Activated T-cell treated with anti-CD3 and anti-CD28 coated beads, Interleukin-2, amount 50 U/mL, for 4 hours (primary cell): ENCODE data around the gene TRAK1. TPM values are rescaled to one million over a fixed set of nuclear protein-coding genes. Genes with fewer than 3 reads are reported as not detected.

ENCODE experiments used
- ATAC-seq, 2 donors: fragments of 200-7000 bp; cut with Tn5 transposase; one replicate each; pipeline ENCODE4 v1.10.0; 2021
- DNase-seq: peaks from one replicate; pipeline ENCODE4 v3.0.0-alpha.2; 2020
- H3K27me3 Mint-ChIP-seq: one replicate; pipeline ENCODE4 v1.8.0; 2021; ENCODE audit warnings: low read depth, mixed read lengths
- H3K36me3 Mint-ChIP-seq: one replicate; pipeline ENCODE4 v1.8.0; 2022; ENCODE audit warnings: mixed read lengths; ENCODE audit not compliant: insufficient read depth
- H3K4me1 Mint-ChIP-seq: one replicate; pipeline ENCODE4 v1.8.0; 2021; ENCODE audit warnings: low read depth, mixed read lengths
- H3K4me3 Mint-ChIP-seq: one replicate; pipeline ENCODE4 v1.8.0; 2021; ENCODE audit warnings: mild to moderate bottlenecking, moderate library complexity, mixed read lengths
- H3K9me3 Mint-ChIP-seq: one replicate; pipeline ENCODE4 v1.8.0; 2021; ENCODE audit warnings: mixed read lengths
- total RNA-seq, 3 donors: library from RNA; stranded (reverse); gene quantifications; one replicate each; pipeline ENCODE4 v1.2.1, GENCODE V29; 2021

The TRAK1 gene
- total RNA-seq, 3 donors from 2014 or later, result 17.2 to 22.3 (median 22.2) TPM

DNA sequence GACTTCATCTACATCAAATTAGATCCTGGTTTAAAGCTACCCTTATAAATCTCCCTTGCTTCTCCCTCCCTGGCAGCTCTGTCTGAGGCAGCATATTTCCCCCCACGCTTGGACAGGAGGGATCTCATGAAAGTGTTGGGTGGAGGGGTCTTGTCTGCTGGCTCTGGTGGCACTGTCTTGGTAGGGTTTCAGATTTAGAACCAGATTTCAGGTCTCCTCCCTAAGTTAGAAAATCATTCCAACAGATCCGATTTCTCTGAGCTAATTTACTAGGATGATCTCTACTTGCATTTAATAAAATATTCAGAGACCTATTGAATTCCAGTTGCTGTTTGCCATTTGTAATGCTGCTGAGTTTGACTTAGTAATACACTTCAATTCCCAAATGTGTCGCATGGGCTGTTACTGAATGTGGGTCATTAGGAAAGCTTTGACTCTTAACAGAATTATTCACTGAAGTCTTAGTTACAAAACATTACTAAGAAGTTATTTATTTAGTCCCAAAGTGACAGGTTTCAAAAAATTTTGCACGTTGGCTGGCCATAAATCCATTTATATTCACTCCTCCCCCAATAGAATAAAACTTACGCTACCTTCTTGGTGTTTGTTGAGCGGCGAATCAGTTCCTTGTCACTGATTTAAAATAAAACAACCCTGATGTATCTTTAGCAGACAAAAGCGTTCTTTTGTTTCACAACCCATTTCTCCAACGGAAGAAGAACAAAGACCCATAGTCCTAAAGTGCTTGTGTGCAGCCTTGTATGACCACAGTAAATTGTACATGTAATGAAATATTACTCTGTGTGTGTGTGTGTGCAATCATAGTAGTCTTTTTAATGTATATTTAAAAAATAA is 84.5 kb downstream of the TRAK1 start:
- peaks cover 5% of the 10 kb centered on the region for H3K36me3 Mint-ChIP-seq
- H3K4me3 Mint-ChIP-seq, result no peak overlapping the region
- H3K4me1 Mint-ChIP-seq, result peaks cover 34% of the 10 kb centered on the region
- DNase-seq (no peak), ATAC-seq (no peak)
- no peaks in the 10 kb centered on the region for H3K27me3 Mint-ChIP-seq
- H3K9me3 Mint-ChIP-seq, result no peaks in the 10 kb centered on the region

DNA sequence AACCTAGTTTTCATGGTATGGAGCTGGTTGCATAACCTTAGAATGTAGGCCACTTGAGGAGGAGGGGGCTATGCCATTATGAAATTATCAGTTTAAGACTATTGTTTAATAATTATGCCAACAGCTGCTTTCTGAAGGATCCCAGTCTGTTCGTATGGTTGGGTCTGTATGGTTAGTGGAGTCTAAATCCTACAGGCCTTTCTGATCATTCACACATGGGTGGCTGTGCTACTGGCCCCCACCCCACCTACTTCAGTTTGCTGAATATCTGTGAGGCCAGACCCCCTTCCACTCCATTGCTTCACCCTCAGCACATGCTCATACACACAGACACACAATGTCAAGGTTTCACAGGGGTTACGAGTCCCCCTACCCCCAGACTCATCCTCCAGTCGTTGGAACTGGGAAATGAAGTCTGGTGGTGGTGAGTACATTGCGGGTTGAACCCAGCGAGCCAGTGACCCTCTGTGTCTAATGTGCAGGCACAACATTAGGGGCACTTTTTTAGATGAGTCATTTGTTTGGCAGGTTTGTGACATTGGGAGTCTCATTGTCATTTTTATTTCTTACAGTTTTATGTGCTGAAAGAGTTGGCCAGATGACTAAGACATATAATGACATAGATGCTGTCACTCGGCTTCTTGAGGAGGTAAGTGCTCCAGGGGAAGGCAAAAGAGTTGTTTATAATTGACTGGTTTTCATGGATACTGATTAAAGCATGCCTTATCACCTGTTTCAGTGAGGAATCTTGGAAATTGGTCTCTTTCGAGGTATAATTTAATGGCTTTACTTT is 85.3 kb downstream of the TRAK1 start:
- Mint-ChIP-seq H3K9me3 (no peaks in the 10 kb centered on the region), H3K36me3 (peaks cover 5% of the 10 kb centered on the region), H3K27me3 (no peaks in the 10 kb centered on the region), H3K4me1 (peaks cover 28% of the 10 kb centered on the region), H3K4me3 (no peak overlapping the region)
- no peak for ATAC-seq
- DNase-seq, result no peak

- Mint-ChIP-seq H3K4me1 (peaks cover 21% of the 10 kb centered on the region), H3K4me3 (no peak overlapping the region), H3K36me3 (peaks cover 5% of the 10 kb centered on the region), H3K9me3 (no peaks in the 10 kb centered on the region), H3K27me3 (no peaks in the 10 kb centered on the region)
- DNase-seq, result no peak
- no peak for ATAC-seq
These were observed 86.1 kb downstream of the TRAK1 start for GRCh38 chr3:42177068-42177800.

GRCh38 chr3:42177801-42178150 is 86.6 kb downstream of the TRAK1 start:
- ATAC-seq (no peak), DNase-seq (no peak)
- no peak overlapping the region for H3K4me3 Mint-ChIP-seq
- no peaks in the 10 kb centered on the region for H3K9me3 Mint-ChIP-seq
- H3K4me1 Mint-ChIP-seq, result peaks cover 16% of the 10 kb centered on the region
- H3K27me3 Mint-ChIP-seq, result no peaks in the 10 kb centered on the region
- peaks cover 5% of the 10 kb centered on the region for H3K36me3 Mint-ChIP-seq

DNA sequence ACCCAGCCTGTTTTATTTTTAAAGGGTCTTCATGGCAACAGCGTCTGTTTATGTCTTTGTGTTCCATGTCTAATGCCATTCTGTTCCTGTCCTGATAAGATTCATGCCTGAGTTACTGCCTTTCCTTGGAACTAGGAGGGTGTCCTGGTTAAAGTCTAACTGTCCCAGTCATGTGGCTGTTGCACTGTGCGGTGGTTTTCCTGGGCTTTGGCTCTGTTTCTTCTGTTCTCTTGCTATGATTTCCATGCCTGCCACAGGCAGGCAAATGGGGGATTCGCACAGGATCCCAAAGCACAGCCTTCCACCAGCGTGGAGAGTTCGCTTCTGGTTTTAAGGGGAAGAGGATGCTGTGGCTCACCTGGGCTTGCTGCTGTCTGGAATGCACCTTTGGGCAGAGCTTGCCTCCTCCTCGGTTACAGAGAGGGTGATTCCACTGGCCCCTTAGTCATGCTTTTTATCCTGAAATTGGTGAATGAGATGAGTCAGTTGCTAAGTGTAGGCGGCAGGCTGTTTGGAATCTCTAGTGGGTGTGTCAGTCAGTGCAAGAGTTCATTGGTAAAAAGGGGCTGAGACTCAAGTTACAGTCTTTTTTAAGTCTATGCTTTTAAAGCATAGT is 88.1 kb downstream of the TRAK1 start:
- Mint-ChIP-seq H3K4me3 (no peak overlapping the region), H3K9me3 (no peaks in the 10 kb centered on the region), H3K36me3 (peaks cover 5% of the 10 kb centered on the region), H3K4me1 (peaks cover 8% of the 10 kb centered on the region), H3K27me3 (no peaks in the 10 kb centered on the region)
- peak in 1 of 2 donors; percentile 46 for ATAC-seq
- no peak for DNase-seq

DNA sequence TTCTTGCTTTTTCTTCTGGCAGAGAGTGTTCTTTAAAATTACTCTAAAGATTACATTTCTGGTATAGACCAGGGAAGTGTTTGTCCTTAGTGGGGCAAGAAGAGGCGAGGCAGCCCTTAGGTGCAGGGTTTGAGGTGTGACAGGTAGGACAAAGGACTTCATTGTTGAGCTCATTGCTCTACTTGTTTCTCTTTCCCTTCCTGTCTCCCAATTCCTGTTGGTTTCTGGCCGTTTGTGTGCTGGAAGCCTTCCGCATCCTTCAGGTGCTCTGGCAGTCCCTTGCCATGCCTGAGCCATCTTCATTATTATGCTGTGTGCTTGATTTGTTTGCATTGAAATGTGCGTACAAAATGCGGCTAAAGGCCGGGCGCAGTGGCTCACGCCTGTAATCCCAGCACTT is 89.7 kb downstream of the TRAK1 start:
- ATAC-seq (no peak), DNase-seq (no peak)
- Mint-ChIP-seq H3K36me3 (peaks cover 9% of the 10 kb centered on the region), H3K4me1 (peaks cover 6% of the 10 kb centered on the region), H3K4me3 (no peak overlapping the region), H3K27me3 (no peaks in the 10 kb centered on the region), H3K9me3 (no peaks in the 10 kb centered on the region)

DNA sequence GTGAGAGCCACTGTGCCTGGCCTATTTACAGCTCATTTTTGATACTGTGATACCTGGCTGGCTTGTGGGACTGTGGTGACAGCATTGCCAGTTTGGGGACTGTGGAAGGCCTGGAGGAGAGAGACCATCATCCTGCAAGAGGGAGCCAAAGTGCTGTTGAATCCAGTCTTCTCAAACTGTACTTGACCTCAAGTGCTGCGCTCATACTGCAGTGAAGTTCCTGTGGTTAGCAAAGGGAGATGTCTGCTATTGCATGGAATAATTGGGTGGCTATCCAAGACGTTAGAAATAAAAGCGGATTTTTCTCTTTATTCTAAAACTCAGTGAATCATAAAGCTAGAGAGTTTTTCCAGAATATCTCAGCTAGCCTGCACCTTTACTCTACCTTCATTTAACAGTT is 91.4 kb downstream of the TRAK1 start:
- DNase-seq (no peak), ATAC-seq (no peak)
- Mint-ChIP-seq H3K4me1 (peaks cover 6% of the 10 kb centered on the region), H3K27me3 (no peaks in the 10 kb centered on the region), H3K4me3 (no peak overlapping the region), H3K36me3 (peaks cover 9% of the 10 kb centered on the region), H3K9me3 (no peaks in the 10 kb centered on the region)

DNA sequence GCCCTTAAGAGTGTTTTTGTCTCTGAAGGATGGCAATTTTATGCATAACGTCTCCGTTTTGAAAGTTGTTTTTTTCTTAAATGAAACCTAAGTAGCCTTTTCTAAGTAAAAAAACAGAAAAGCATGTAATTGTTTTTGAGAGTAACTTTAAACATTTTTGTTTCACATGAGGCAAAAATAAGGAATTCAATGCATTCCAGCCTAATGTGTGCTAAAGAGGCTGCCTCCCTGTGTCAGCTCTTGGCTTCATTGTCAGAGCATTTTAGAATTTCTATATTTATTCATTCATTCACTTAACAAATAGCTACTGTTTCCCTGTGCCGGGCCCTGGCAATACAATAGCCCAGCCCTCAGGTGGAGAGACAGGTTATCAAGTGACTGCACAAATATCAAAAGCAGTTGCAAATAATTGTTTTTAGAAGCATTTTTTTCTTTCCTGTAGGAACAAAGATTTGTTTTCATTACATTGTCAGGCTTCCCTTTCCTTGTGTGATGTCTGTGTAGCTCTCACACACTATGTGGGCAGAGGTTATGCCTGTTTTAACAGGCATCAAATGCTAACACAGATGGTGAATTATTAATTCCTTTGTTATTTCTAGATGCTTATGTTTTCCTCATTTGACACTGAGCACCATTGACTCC is 93.0 kb downstream of the TRAK1 start:
- no peaks in the 10 kb centered on the region for H3K9me3 Mint-ChIP-seq
- ATAC-seq (no peak), DNase-seq (no peak)
- H3K27me3 Mint-ChIP-seq, result no peaks in the 10 kb centered on the region
- peaks cover 5% of the 10 kb centered on the region for H3K4me1 Mint-ChIP-seq
- no peak overlapping the region for H3K4me3 Mint-ChIP-seq
- H3K36me3 Mint-ChIP-seq, result peaks cover 7% of the 10 kb centered on the region

GRCh38 chr3:42184651-42185443 is 93.7 kb downstream of the TRAK1 start:
- ATAC-seq (no peak), DNase-seq (no peak)
- Mint-ChIP-seq H3K36me3 (peaks cover 8% of the 10 kb centered on the region), H3K9me3 (no peaks in the 10 kb centered on the region), H3K27me3 (no peaks in the 10 kb centered on the region), H3K4me3 (no peak overlapping the region), H3K4me1 (no peaks in the 10 kb centered on the region)

DNA sequence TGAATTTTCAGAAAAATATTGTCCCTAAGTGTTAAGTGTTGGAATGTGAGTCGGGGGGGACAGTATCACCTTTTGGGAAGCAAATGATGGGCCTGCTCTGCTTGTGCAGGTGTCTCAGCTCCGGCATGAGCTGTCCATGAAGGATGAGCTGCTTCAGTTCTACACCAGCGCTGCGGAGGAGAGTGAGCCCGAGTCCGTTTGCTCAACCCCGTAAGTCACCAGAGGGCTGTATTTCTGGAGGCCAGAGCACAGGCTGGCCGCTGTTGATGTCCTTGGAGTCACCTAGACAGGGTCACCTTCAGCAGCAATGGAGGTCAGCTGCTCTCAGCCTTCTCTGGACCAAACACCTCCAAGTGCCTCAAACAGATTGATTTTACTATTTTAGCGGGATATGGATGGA is 96.8 kb downstream of the TRAK1 start:
- Mint-ChIP-seq H3K9me3 (no peaks in the 10 kb centered on the region), H3K36me3 (peaks cover 13% of the 10 kb centered on the region), H3K27me3 (no peaks in the 10 kb centered on the region), H3K4me3 (no peak overlapping the region), H3K4me1 (peaks cover 13% of the 10 kb centered on the region)
- ATAC-seq (no peak), DNase-seq (no peak)

DNA sequence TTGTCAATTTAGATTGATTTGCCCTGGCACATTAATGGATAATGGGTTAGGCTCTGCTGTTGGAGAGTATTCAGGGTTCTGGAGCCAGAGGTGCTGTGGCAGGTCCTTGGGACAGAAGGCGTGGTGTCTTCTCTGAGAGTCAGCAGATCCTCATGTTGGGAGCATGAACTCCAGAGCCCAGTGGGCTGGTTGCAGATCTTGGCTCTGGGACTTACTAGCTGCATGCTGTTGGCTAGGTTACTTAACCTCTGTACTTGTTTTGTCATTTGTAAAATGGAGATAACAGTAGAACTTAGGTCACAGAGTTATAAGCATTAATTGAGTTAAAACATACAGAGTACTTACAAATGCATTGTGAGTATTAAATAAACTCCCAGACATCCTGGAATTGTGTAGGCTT is 97.2 kb downstream of the TRAK1 start:
- no peaks in the 10 kb centered on the region for H3K27me3 Mint-ChIP-seq
- DNase-seq (no peak), ATAC-seq (no peak)
- H3K4me3 Mint-ChIP-seq, result no peak overlapping the region
- peaks cover 14% of the 10 kb centered on the region for H3K36me3 Mint-ChIP-seq
- no peaks in the 10 kb centered on the region for H3K9me3 Mint-ChIP-seq
- H3K4me1 Mint-ChIP-seq, result peaks cover 15% of the 10 kb centered on the region

- H3K36me3 Mint-ChIP-seq, result peaks cover 18% of the 10 kb centered on the region
- no peaks in the 10 kb centered on the region for H3K27me3 Mint-ChIP-seq
- DNase-seq, result no peak
- no peaks in the 10 kb centered on the region for H3K9me3 Mint-ChIP-seq
- H3K4me3 Mint-ChIP-seq, result no peak overlapping the region
- peaks cover 15% of the 10 kb centered on the region for H3K4me1 Mint-ChIP-seq
- ATAC-seq, result no peak
These were observed 97.9 kb downstream of the TRAK1 start for GRCh38 chr3:42189001-42189460.

DNA sequence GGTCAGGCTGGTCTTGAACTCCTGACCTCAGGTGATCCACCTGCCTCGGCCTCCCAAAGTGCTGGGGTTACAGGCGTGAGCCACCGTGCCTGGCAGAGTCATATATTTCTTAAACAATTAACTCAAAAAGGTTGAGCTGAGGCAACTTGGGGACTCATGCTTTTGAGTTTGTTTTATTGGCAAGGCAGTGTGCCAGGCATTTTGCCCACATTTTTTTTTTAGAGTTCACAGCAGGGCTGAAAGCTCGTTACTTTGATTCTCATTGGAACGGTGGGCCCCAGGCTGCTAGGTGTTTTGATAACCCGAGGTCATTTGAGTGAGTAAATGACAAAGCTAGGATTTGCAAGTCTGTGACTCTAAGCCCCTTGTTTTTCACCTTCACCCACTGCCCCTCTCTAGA is 98.6 kb downstream of the TRAK1 start:
- peaks cover 15% of the 10 kb centered on the region for H3K4me1 Mint-ChIP-seq
- H3K4me3 Mint-ChIP-seq, result no peak overlapping the region
- DNase-seq, result no peak
- peaks cover 16% of the 10 kb centered on the region for H3K36me3 Mint-ChIP-seq
- ATAC-seq, result no peak
- H3K9me3 Mint-ChIP-seq, result no peaks in the 10 kb centered on the region
- H3K27me3 Mint-ChIP-seq, result no peaks in the 10 kb centered on the region
